GM12874 (cell line): ENCODE data around the gene CREG2.

ENCODE experiments used
- TF ChIP-seq, protein P1 (sequence below): IDR thresholded peaks from 2 replicates; pipeline ENCODE4 v1.5.1; 2011; ENCODE audit warnings: low read depth, mild to moderate bottlenecking, control low read depth, low read length, moderate library complexity; ENCODE audit not compliant: insufficient read depth

CREG2 gene

DNA sequence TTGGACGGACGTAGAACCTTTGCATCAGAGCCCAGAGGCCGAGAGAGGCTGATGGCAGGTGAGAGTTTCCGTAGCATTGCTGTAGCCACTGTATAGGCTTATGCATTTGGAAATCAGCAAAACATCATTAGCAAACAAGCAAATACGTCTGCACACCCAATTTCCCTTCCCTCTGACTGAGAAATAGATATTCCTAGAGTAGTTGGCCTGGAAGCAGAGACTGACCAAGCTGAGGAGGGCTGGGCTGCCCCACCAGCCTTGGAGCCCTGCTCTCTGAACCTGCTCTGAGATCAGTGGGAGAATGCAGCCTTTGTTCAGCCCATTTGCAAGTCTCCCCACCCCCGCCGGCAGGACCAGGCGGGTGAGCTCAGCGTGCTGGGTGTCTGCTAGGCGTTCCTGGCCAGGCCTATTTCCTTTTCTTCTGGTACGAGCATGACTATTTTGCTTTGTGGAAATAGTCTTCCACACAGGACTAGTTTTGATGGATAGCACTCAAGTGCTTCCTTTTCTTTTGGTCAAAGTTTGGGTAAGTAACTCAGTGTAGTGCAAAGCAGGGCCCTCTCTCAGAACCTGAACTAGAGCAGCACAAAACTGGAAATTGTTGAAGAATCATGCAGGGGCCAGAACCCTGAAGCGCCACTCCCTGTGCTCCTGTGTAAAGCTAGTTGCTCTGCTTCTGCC, 56.9 kb downstream of the CREG2 start:
- TF ChIP-seq, protein P1, sequence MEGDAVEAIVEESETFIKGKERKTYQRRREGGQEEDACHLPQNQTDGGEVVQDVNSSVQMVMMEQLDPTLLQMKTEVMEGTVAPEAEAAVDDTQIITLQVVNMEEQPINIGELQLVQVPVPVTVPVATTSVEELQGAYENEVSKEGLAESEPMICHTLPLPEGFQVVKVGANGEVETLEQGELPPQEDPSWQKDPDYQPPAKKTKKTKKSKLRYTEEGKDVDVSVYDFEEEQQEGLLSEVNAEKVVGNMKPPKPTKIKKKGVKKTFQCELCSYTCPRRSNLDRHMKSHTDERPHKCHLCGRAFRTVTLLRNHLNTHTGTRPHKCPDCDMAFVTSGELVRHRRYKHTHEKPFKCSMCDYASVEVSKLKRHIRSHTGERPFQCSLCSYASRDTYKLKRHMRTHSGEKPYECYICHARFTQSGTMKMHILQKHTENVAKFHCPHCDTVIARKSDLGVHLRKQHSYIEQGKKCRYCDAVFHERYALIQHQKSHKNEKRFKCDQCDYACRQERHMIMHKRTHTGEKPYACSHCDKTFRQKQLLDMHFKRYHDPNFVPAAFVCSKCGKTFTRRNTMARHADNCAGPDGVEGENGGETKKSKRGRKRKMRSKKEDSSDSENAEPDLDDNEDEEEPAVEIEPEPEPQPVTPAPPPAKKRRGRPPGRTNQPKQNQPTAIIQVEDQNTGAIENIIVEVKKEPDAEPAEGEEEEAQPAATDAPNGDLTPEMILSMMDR: no peak

DNA sequence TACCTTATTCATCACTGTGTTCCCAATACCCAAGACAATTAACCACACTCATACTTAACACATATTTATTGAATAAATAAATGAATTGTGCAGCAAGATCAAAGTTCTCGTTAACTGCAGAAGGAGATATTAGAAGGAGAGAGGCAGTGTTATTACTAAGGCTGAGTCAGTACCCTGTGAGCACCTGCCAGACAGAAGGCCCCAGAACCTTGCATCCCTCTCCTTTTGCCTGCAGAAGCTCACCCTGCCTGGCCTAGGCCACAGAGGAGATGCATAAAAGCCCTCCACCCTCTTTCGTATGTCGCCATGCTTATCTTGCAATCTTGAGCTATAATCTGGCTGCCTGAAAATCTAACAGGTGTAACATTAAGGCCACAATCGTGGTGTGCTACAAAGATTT, 58.3 kb downstream of the CREG2 start:
- TF ChIP-seq, protein P1: no peak

DNA sequence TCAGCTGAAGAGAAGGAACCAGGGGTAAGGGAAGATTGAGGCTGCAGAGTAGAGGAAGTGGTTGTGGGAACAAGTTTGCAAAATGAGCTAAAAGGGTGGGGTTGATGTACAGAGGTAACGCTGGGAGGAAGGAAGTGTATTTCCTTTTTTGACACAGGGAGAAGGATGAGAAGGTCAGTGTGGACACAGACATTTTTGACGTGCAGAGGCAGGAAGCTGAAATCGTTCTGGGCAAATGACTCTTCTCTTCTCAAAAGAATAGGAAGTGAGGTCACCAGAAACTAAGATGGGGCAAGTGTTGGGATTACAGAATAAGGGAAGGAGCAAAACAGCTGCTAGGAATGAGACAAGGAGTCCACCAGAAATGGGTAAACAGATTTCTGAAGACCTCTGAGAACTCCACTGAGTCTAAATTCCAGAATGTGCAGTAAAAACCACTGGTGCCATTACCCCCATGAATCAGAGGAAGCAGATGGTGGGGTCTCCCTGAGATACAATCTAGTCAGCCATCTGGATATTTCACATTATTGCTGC, 58.8 kb downstream of the CREG2 start:
- TF ChIP-seq, protein P1: no peak

DNA sequence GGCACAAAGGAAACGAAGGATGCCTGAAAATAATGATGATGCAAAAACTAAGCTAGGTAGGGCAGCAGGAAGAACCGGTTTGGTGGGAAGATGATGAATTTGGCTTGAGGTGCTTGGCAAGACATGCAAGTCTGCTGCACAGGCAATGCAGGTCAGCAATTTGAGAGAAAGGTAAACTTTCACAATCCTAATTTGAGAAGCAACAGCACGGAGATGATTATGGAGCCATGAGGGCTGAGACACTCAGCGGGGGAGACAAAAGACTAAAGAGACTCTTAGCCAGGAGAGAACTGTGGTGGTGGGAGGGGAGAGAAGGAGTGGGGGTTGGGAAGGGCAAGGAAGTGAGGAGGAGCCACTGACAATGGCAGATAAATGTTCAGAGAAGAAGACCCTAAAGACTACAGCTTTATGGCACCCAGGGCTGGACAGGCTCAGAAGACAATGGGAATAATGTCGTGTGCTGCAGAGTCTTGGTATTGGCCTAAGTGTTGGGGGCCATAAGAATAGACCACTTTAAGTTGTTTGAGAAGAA, 59.4 kb downstream of the CREG2 start:
- TF ChIP-seq, protein P1: no peak

DNA sequence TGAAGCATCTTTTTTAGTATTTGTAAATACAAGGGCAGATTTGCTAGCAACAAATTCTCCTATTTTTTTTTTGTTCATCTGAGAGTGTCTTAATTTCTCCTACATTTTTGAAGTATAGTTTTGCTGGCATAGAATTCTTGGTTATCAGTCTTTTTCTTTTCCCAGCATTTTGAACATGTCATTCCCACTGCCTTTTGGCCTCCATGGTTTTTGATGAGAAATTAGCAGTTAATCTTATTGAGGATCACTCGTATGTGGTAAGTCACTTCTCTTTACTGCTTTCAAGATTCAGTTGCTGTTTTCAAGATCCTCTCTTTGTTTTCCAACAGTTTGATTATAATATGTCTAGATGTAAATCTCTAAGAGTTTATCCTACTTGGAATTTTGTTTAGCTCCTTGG, 61.9 kb downstream of the CREG2 start:
- TF ChIP-seq, protein P1: no peak

DNA sequence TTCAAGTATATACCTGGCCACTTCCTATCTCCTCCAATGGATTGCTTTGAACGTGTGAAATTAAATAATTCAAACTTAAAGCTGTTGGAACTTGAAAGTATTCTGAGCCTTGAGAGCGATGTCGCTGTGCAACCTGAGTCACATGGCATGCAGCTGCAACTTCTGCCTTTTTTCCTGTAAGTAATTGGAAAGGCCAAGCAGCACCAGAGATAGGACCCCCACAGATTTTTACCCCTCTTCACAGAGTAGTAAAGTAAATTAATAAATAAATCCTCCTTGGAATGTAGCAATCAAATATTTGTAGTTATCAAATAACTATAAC, 75.6 kb downstream of the CREG2 start:
- TF ChIP-seq, protein P1: no peak

DNA sequence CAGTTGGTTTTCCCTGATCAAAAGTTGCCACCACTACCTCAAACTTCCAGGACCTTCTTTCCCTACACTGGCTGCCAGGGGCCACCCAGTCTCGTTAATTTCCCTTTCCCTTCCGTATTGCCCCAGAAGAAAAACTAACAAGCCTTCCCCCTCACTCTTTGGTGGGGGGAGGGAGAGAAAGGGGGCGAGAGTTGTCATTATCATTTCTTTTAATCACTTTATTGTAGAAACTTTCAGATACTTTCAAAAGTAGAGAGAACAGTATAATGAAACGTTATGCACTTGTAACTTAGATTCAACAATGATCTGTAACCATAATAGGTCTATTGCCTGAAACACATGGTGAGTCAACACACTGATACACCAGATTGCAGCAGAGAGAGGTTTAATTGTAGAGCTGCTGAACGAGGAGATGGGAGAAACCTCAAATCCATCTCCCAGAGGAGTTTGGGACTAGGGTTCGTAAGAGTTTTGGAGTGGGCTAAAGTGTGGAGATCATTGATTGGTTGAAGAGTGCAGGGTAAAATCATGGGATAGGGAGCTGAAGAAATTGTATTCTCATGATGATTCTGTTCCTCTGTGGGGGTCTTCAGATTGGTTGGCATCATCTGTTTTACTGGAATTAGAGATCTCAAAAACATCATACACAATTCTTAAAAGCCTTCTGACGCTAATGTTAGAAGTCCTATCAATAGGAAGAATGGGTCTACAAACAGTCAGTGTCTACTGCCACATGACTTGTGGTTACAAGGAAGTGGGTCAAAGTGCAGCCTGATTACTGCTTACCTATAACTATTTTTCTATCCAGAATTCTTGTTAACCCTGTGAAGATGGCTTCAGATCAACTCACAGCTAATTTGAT, 76.2 kb downstream of the CREG2 start:
- TF ChIP-seq, protein P1: no peak
